Ishikawa (cell line): ENCODE data around the gene ADM5.

Source experiments
- CEBPB ChIP-seq: IDR thresholded peaks from 2 replicates; pipeline ENCODE4 v1.6.1; 2012
- CREB1 ChIP-seq: IDR thresholded peaks from 2 replicates; pipeline ENCODE4 v1.6.1; 2012; ENCODE audit warnings: low read depth
- EGR1 ChIP-seq: IDR thresholded peaks from 2 replicates; pipeline ENCODE4 v1.6.1; 2012
- EP300 ChIP-seq: IDR thresholded peaks from 2 replicates; pipeline ENCODE4 v1.6.1; 2012; ENCODE audit warnings: borderline replicate concordance
- FOXM1 ChIP-seq: IDR thresholded peaks from 2 replicates; pipeline ENCODE4 v1.6.1; 2012; ENCODE audit warnings: low read depth, borderline replicate concordance
- MAX ChIP-seq: IDR thresholded peaks from 2 replicates; pipeline ENCODE4 v1.6.1; 2012
- NFIC ChIP-seq: IDR thresholded peaks from 2 replicates; pipeline ENCODE4 v1.6.1; 2012
- RAD21 ChIP-seq: IDR thresholded peaks from 2 replicates; pipeline ENCODE4 v1.6.1; 2012; ENCODE audit warnings: low read depth
- REST ChIP-seq: IDR thresholded peaks from 2 replicates; pipeline ENCODE4 v1.6.1; 2012; ENCODE audit warnings: low read depth, mild to moderate bottlenecking
- TAF1 ChIP-seq: IDR thresholded peaks from 2 replicates; pipeline ENCODE4 v1.6.1; 2012; ENCODE audit warnings: low read depth, mild to moderate bottlenecking
- TCF12 ChIP-seq: IDR thresholded peaks from 2 replicates; pipeline ENCODE4 v1.6.1; 2012; ENCODE audit warnings: low read depth
- TEAD4 ChIP-seq: IDR thresholded peaks from 2 replicates; pipeline ENCODE4 v1.6.1; 2012
- USF1 ChIP-seq: IDR thresholded peaks from 2 replicates; pipeline ENCODE4 v1.6.1; 2012
- YY1 ChIP-seq: IDR thresholded peaks from 2 replicates; pipeline ENCODE4 v1.6.1; 2012; ENCODE audit warnings: low read depth
- ZBTB7A ChIP-seq: IDR thresholded peaks from 2 replicates; pipeline ENCODE4 v1.6.1; 2012; ENCODE audit warnings: low read depth

ADM5 gene

GRCh38 chr19:49718511-49718910 is 29.1 kb downstream of the ADM5 start:
- no peak for TF ChIP-seq TCF12

- TF ChIP-seq CREB1 (no peak), FOXM1 (no peak), USF1 (no peak), TCF12 (no peak), EGR1 (no peak), REST (no peak), TAF1 (no peak)
Observed at GRCh38 chr19:49718991-49719390, 29.6 kb downstream of the ADM5 start.

GRCh38 chr19:49727217-49728030 is 38.0 kb downstream of the ADM5 start:
- TF ChIP-seq FOXM1 (no peak), YY1 (no peak), ZBTB7A (no peak), EP300 (no peak), RAD21 (no peak)

GRCh38 chr19:49730166-49730565 is 40.8 kb downstream of the ADM5 start:
- TF ChIP-seq RAD21: no peak
- no peak for TF ChIP-seq TAF1

- TF ChIP-seq REST (no peak), USF1 (no peak), RAD21 (no peak), EGR1 (no peak), CREB1 (no peak), ZBTB7A (no peak), FOXM1 (no peak), NFIC (no peak), CEBPB (no peak), TCF12 (no peak)
Observed at GRCh38 chr19:49738268-49738667, 48.9 kb downstream of the ADM5 start.

- TF ChIP-seq USF1 (no peak), CEBPB (no peak), CREB1 (no peak), YY1 (no peak), EP300 (no peak), MAX (no peak), FOXM1 (no peak), RAD21 (no peak), NFIC (no peak)
Observed at GRCh38 chr19:49739098-49739497, 49.7 kb downstream of the ADM5 start.

- no peak for TF ChIP-seq NFIC
- TF ChIP-seq TEAD4: no peak
- TF ChIP-seq TAF1: no peak
- TF ChIP-seq EGR1: no peak
- no peak for TF ChIP-seq USF1
- TF ChIP-seq CREB1: no peak
- TF ChIP-seq REST: no peak
- no peak for TF ChIP-seq ZBTB7A
- TF ChIP-seq CEBPB: no peak
- no peak for TF ChIP-seq YY1
- TF ChIP-seq FOXM1: no peak
- TF ChIP-seq TCF12: no peak
- no peak for TF ChIP-seq RAD21
Observed at GRCh38 chr19:49739933-49740332, 50.5 kb downstream of the ADM5 start.
